Measurements from ENCODE around the gene TEPSIN.

GRCh38 chr17:81218991-81219390 is 19.9 kb downstream of the TEPSIN start:
- no peak for TF ChIP-seq CTCF (conservative IDR thresholded peaks at IDR 0.05 in 1 of 2, IDR thresholded peaks at IDR 0.05 in 1 of 2; ENCODE audit: low read depth in 1 of 2, low read length in 2 of 2)
- TF ChIP-seq EZH2 (IDR thresholded peaks at IDR 0.05; ENCODE audit: low read length, missing control alignments), result no peak

Measured in fibroblast of lung (primary cell).